ENCODE results near the gene MT1HL1.
"Not testable (repeated sequence)": the region's sequence is repeated elsewhere in the genome, so short reads cannot be mapped to it uniquely, and the experiment has no call there.

Gene MT1HL1

DNA sequence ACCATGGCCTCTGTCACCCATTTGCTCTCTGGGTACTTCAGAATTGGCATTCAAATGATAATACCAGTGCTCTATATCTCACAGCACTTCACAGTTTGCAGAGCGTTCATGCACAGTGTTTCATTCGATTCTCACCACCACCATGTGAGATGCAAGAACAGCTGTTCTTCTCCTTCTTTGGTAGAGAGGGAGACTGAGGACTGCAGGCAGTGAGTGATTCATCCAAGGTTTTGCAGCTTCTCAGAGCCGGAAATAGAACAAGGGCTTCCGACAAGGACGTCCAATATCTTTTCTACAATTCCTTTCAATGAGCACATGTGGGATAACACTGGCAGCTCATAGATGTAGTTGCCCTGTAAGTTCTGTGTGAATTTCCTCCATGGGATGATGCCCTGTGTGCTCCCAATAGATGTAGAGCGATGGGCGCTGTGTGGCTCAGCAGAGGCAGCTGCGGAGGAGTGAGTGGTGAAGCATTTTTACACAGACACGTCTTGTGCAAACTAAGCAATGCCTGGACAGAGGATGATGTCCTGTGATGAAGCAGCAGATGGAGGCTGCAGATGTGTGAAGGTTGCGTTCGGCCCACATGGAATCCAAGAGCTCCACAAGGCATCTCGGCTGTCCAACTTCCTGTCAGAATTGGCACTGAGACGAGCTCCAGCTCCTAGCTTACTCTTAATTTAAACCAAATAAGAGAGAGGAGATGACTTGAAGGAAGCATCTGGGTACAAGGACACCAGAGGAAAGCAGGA, 24.9 kb downstream of the MT1HL1 start:
- DNase-seq (ENCODE audit: low read depth in 2 of 3, low spot score in 2 of 3) = no peak

DNA sequence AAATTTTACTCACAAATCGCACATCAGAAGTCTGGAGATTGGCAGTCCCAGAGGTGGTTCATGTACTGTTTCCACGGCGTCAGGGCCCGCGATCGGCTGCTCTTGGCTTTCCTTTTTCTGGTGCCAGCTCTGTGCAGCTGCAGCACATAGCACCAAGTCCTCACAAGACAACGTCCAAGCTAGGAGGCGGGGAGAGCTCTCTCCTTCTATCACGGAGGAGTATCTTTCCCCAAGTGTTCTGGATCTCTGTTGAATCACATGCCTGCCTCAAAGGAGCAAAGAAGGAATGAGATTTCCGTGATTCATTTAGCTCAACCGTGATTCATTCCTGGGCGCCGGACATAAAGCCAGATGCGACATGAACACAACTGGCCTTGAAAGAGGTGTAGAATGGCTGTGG, 25.5 kb downstream of the MT1HL1 start:
- DNase-seq (ENCODE audit: low read depth in 2 of 3, low spot score in 2 of 3) = no peak

DNA sequence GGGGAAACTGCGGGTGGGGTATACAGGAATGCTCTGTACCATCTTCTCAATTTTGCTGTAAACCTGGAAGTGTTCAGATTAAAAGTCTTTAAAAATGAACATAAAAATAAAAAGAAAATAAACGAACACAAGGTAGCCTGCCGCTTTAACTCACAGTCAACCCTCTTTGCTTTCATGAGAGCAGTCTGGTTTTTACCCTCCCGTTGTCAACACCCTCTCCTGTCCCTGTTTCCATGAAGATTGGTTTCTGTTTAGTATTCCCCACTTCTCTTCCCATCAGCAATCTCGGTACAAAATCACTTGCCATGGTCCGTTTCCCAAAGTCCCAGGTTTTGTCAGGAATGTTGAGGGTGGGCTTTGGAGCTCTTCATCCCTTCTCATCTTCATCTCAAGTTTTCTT, 28.8 kb downstream of the MT1HL1 start:
- DNase-seq (ENCODE audit: low read depth in 2 of 3, low spot score in 2 of 3) = no peak

DNA sequence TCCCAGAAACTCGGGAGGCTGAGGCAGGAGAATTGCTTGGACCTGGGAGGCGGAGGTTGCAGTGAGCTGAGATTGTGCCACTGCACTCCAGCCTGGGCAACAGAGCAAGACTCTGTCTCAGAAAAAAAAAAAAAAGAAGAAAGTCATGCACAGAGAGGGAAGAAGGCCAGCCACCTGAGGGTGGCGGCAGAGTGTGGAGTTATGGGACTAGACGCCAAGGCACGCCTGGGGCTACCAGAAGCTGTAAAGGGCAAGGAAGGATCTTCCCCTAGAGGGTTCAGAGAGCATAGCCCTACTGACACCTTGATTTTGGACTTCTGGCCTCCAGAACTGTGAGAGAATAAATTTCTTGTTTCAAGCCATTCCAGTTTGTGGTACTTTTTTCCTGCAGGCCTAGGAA, 30.2 kb downstream of the MT1HL1 start:
- DNase-seq (ENCODE audit: low read depth in 2 of 3, low spot score in 2 of 3) = not testable (repeated sequence)

DNA sequence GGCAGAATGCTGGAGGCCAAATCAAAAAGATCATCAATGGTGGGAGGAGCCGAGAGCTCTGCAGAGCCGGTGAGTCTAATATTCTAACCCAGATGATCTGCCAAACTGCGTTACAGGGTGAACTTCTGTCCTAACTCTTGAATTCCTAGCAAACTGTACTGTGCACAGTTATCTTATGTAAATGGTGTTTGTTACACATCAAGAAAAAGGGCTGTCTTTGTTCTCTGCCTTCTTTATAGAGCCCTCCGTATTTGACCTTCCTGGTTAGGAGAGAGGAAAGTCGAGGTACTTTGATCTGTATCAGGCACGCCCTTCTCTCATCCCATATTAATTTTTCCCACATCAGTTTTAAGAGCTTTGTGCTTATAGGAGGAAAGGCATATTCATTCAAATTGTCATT, 37.6 kb downstream of the MT1HL1 start:
- no peak for DNase-seq (ENCODE audit: low read depth in 2 of 3, low spot score in 2 of 3)

DNA sequence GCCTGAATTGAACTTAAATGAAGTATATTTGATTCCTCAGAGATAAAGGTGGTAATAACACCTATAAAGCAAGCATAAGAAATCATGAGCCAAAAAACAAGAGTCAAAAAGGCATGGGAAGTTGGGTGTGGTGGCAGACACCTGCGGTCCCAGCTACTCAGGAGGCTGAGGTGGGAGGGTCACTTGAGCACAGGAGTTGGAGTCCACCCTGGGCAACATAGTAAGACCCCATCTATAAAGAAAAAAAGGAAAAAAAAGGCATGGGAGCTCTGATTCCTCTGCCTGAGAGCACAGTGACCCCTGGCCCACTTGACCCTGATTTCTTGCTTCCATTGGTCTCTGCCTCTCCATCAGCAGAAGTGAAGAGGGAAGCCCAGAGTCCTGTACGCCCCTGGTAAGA, 40.3 kb downstream of the MT1HL1 start:
- DNase-seq (ENCODE audit: low read depth in 2 of 3, low spot score in 2 of 3) = no peak

DNA sequence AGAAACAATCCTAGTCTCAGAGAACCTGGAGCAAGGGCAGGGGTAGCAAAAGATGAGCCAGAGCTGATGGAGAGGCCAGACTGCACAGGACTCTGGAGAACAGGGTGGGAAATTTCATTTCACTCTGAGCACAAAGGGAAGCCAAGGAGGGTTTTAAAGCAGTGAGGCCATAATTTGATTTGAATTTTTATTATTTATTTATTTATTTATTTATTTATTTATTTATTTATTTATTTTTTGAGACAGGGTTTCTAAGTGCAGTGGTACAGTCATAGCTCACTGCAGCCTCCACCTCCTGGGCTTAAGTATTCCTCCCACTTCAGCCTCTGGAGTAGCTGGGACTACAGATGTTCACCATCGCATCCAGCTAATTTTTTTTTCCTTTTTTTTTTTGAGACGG, 45.1 kb downstream of the MT1HL1 start:
- DNase-seq (ENCODE audit: low read depth in 2 of 3, low spot score in 2 of 3) = no peak

DNA sequence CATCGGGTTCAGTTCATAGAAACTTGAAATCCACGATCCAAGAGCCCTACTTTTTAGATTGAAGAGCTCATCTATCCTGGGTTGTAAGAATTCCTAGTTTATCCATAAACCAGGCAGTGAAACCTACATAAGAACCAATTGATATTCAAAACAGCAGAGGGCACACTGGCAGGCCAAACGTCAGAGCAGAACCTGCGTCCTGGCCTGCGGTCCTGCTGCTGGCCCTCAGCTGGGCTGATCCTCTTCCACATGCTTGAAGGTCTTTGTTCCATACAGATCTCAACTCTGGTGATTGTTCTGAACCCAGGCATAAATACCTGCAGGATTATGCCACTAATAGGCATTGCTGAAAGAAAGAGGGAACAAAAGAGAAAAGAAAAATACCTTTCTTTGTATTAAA, 47.0 kb downstream of the MT1HL1 start:
- no peak for DNase-seq (ENCODE audit: low read depth in 2 of 3, low spot score in 2 of 3)

Measured in activated CD8-positive, alpha-beta memory T cell treated with anti-CD3 and anti-CD28 coated beads for 48 hours (primary cell).